ENCODE measurements around the gene NME7.

- TF ChIP-seq CTCF (IDR thresholded peaks at IDR 0.05), result no peak
- TF ChIP-seq POLR2AphosphoS5 (IDR thresholded peaks at IDR 0.05; ENCODE audit: low read depth, low read length), result no peak
- no peak for TF ChIP-seq REST (IDR thresholded peaks at IDR 0.05; ENCODE audit: insufficient read depth in 1 of 2, low read depth in 2 of 2, low read length in 1 of 2)
- no peak for TF ChIP-seq TCF7L2 (IDR thresholded peaks at IDR 0.05; ENCODE audit: low read depth, low read length)
- no peak for TF ChIP-seq SIN3A (IDR thresholded peaks at IDR 0.05; ENCODE audit: borderline replicate concordance, insufficient read depth, low read depth, low read length)
Observed at GRCh38 chr1:169298441-169298840, 69.2 kb downstream of the NME7 start.
